CD8-positive, alpha-beta memory T cell (primary cell): Measurements from ENCODE around the gene PUSL1. TPM values are rescaled to one million over a fixed set of nuclear protein-coding genes. Genes with fewer than 3 reads are reported as not detected.

Experiments used
- CTCF ChIA-PET: fragments of 350-600 bp; sonication (Branson Sonifier 250); formaldehyde crosslinking; loops from one replicate; lab custom pipeline; 2021; ENCODE audit warnings: antibody characterized with exemption; lab: Charles Lee
- POLR2A ChIA-PET: fragments of 350-600 bp; sonication (Branson Sonifier 250); formaldehyde crosslinking; loops from one replicate; lab custom pipeline; 2021; ENCODE audit warnings: antibody characterized with exemption; lab: Charles Lee
- DNase-seq, 5 donors: peaks; one replicate each; pipeline versions ENCODE4 v3.0.0 to v3.0.0-alpha.2; 2020 to 2022; ENCODE audit warnings: mixed read lengths in 1 of 5
- H3K27ac ChIP-seq: one replicate; pipeline ENCODE4 v1.7.0; 2013; ENCODE audit warnings: low read depth, mild to moderate bottlenecking, low read length, moderate library complexity
- H3K27me3 ChIP-seq: 2 replicates; pipeline ENCODE4 v1.7.0; 2013; ENCODE audit warnings: low read length, mild to moderate bottlenecking; ENCODE audit not compliant: insufficient read depth, poor library complexity, severe bottlenecking
- H3K36me3 ChIP-seq: 2 replicates; pipeline ENCODE4 v1.7.0; 2013; ENCODE audit warnings: mild to moderate bottlenecking, low read length, moderate library complexity; ENCODE audit not compliant: insufficient read depth
- H3K4me1 ChIP-seq: 2 replicates; pipeline ENCODE4 v1.7.0; 2013; ENCODE audit warnings: mild to moderate bottlenecking, low read length, moderate library complexity; ENCODE audit not compliant: insufficient read depth
- H3K4me3 ChIP-seq: 2 replicates; pipeline ENCODE4 v1.7.0; 2013; ENCODE audit warnings: mild to moderate bottlenecking, low read length
- H3K9me3 ChIP-seq: 2 replicates; pipeline ENCODE4 v1.7.0; 2013; ENCODE audit warnings: mild to moderate bottlenecking, low read length
- H3K27ac Mint-ChIP-seq, 8 donors: one replicate each; pipeline ENCODE4 v1.8.0; 2020 to 2021; ENCODE audit warnings: mixed read lengths in 8 of 8, mild to moderate bottlenecking in 6 of 8, inconsistent platforms in 3 of 8, moderate library complexity in 3 of 8
- H3K27me3 Mint-ChIP-seq, 2 donors: one replicate each; pipeline ENCODE4 v1.8.0; 2020 to 2021; ENCODE audit warnings: mixed read lengths in 2 of 2, mild to moderate bottlenecking in 1 of 2, moderate library complexity in 1 of 2
- H3K36me3 Mint-ChIP-seq, 3 donors: one replicate each; pipeline ENCODE4 v1.8.0; 2020 to 2021; ENCODE audit warnings: mixed read lengths in 3 of 3, inconsistent platforms in 1 of 3, mild to moderate bottlenecking in 1 of 3
- H3K4me1 Mint-ChIP-seq, 3 donors: one replicate each; pipeline ENCODE4 v1.8.0; 2020 to 2021; ENCODE audit warnings: mixed read lengths in 3 of 3, inconsistent platforms in 1 of 3, mild to moderate bottlenecking in 1 of 3
- H3K4me3 Mint-ChIP-seq, 7 donors: one replicate each; pipeline ENCODE4 v1.8.0; 2020 to 2021; ENCODE audit warnings: mixed read lengths in 7 of 7, mild to moderate bottlenecking in 6 of 7, moderate library complexity in 4 of 7, inconsistent platforms in 2 of 7
- H3K9me3 Mint-ChIP-seq, 5 donors: one replicate each; pipeline ENCODE4 v1.8.0; 2020 to 2022; ENCODE audit warnings: mixed read lengths in 5 of 5, mild to moderate bottlenecking in 3 of 5, moderate library complexity in 2 of 5, inconsistent platforms in 1 of 5
- polyA plus RNA-seq: library from polyadenylated mRNA; unstranded; fragments of 300-500 nt; fragmentation: Illumina TruSeq; gene quantifications from one replicate; pipeline ENCODE4 v1.2.3, GENCODE V29; 2021
- total RNA-seq, 2 experiments: library from RNA; stranded (reverse); gene quantifications; one replicate each; pipeline ENCODE4 v1.2.3, GENCODE V29; 2021

Gene PUSL1
- total and polyA plus RNA-seq, 3 experiments from 2014 or later = 22.0 to 34.3 (median 32.9) TPM

GRCh38 chr1:1281533-1282321 is 26.7 kb upstream of the PUSL1 start:
- no peak overlapping the region for H3K4me3 Mint-ChIP-seq
- no peaks in the 10 kb centered on the region for H3K27me3 Mint-ChIP-seq
- H3K4me3 ChIP-seq = no peak overlapping the region
- H3K27ac Mint-ChIP-seq = no peak overlapping the region
- POLR2A ChIA-PET = no interaction called here
- DNase-seq = no peak
- no peaks in the 10 kb centered on the region for H3K4me1 Mint-ChIP-seq
- no peaks in the 10 kb centered on the region for H3K9me3 ChIP-seq
- no peaks in the 10 kb centered on the region for H3K9me3 Mint-ChIP-seq
- no peaks in the 10 kb centered on the region for H3K36me3 Mint-ChIP-seq
- no peaks in the 10 kb centered on the region for H3K36me3 ChIP-seq
- CTCF ChIA-PET = no interaction called here
- no peaks in the 10 kb centered on the region for H3K27me3 ChIP-seq
- H3K4me1 ChIP-seq = no peaks in the 10 kb centered on the region
- no peak overlapping the region for H3K27ac ChIP-seq

DNA sequence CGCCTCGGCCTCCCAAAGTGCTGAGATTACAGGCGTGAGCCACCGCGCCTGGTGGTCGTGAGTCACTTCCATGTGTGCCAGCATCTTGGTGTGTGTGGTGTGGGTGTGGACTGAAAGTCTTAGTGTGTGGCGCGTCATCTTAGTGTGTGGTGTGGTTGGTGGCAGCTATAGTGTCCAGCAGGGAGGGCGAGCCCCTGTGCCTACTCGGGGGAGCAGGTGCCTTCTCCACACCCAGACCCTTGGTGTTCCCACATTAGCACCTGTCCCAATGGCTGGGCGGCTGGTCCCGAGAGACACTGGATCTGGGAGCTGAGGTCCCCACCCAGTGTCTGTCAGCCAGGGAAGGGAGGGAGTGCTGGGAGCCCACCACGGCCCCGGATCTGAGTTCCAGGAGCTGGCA is 25.4 kb upstream of the PUSL1 start:
- Histone ChIP-seq H3K9me3 (no peaks in the 10 kb centered on the region), H3K4me1 (no peaks in the 10 kb centered on the region), H3K4me3 (no peak overlapping the region), H3K27me3 (no peaks in the 10 kb centered on the region), H3K36me3 (no peaks in the 10 kb centered on the region), H3K27ac (no peak overlapping the region)
- H3K36me3 Mint-ChIP-seq = no peaks in the 10 kb centered on the region
- H3K27ac Mint-ChIP-seq = no peak overlapping the region
- no peaks in the 10 kb centered on the region for H3K9me3 Mint-ChIP-seq
- DNase-seq = no peak
- ChIA-PET POLR2A (no interaction called here), CTCF (no interaction called here)
- no peaks in the 10 kb centered on the region for H3K27me3 Mint-ChIP-seq
- H3K4me3 Mint-ChIP-seq = peak overlapping the region in 1 of 7 donors; percentile 66
- no peaks in the 10 kb centered on the region for H3K4me1 Mint-ChIP-seq

GRCh38 chr1:1283821-1284220 is 24.6 kb upstream of the PUSL1 start:
- H3K4me3 ChIP-seq = no peak overlapping the region
- no peak overlapping the region for H3K4me3 Mint-ChIP-seq
- CTCF ChIA-PET = no interaction called here
- H3K36me3 ChIP-seq = no peaks in the 10 kb centered on the region
- H3K9me3 ChIP-seq = no peaks in the 10 kb centered on the region
- no peak overlapping the region for H3K27ac ChIP-seq
- DNase-seq = no peak
- H3K4me1 Mint-ChIP-seq = no peaks in the 10 kb centered on the region
- no peaks in the 10 kb centered on the region for H3K27me3 ChIP-seq
- no peaks in the 10 kb centered on the region for H3K9me3 Mint-ChIP-seq
- POLR2A ChIA-PET = no interaction called here
- no peak overlapping the region for H3K27ac Mint-ChIP-seq
- no peaks in the 10 kb centered on the region for H3K27me3 Mint-ChIP-seq
- no peaks in the 10 kb centered on the region for H3K36me3 Mint-ChIP-seq
- no peaks in the 10 kb centered on the region for H3K4me1 ChIP-seq

DNA sequence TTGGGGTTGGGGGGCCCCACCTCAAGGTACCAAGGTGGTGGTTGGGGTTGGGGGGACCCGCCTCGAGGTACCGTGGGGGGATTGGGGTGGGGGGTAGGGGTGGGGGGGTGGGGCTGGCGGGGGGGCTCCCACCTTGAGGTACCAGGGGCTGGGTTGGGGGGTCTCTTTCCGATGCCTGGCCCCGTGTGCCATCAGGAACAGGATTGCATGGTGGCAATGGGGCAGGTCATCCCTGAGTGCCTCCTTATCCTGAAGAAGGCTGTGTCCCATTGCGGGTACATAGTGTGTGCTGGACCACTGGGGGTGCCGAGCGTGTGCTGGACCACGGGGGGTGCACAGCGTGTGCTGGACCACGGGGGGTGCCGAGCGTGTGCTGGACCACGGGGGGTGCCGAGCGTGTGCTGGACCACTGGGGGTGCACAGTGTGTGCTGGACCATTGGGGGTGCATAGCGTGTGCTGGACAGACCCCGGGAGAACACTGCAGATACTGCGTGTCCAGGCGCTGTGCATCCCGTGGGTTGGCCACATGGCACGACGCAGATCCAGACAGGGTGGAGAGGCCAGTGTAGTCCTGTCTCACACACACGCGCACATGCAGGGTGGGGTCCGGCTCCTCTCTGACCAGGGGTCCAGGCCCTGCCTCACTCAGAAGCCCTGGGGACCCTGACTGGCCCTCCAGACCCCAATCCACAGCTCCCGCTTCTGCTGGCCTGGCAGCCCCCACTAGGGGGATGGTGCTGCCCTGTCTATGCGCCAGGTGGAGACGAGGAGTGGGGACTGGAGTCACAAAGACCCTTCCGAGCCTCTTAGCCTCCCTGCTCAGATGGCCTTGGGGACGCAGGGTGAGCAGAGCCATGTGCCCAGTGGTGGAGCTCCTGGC is 23.9 kb upstream of the PUSL1 start:
- no peaks in the 10 kb centered on the region for H3K4me1 ChIP-seq
- H3K36me3 Mint-ChIP-seq = no peaks in the 10 kb centered on the region
- no peaks in the 10 kb centered on the region for H3K9me3 Mint-ChIP-seq
- no peaks in the 10 kb centered on the region for H3K9me3 ChIP-seq
- H3K27ac ChIP-seq = no peak overlapping the region
- H3K4me1 Mint-ChIP-seq = no peaks in the 10 kb centered on the region
- POLR2A ChIA-PET = interaction anchor here (0.6 kb wide), 1 partner anchor 11 kb away, joined by 3 read pairs; the partner anchor contains the start of gene UBE2J2
- no peaks in the 10 kb centered on the region for H3K27me3 Mint-ChIP-seq
- H3K27me3 ChIP-seq = no peaks in the 10 kb centered on the region
- H3K4me3 ChIP-seq = no peak overlapping the region
- H3K36me3 ChIP-seq = no peaks in the 10 kb centered on the region
- H3K27ac Mint-ChIP-seq = no peak overlapping the region
- DNase-seq = no peak
- CTCF ChIA-PET = no interaction called here
- H3K4me3 Mint-ChIP-seq = no peak overlapping the region

GRCh38 chr1:1285102-1285571 is 23.3 kb upstream of the PUSL1 start:
- Mint-ChIP-seq H3K36me3 (no peaks in the 10 kb centered on the region), H3K9me3 (no peaks in the 10 kb centered on the region), H3K27ac (no peak overlapping the region), H3K4me1 (no peaks in the 10 kb centered on the region), H3K27me3 (no peaks in the 10 kb centered on the region), H3K4me3 (no peak overlapping the region)
- Histone ChIP-seq H3K27ac (no peak overlapping the region), H3K36me3 (no peaks in the 10 kb centered on the region), H3K4me1 (no peaks in the 10 kb centered on the region), H3K4me3 (no peak overlapping the region), H3K9me3 (no peaks in the 10 kb centered on the region), H3K27me3 (no peaks in the 10 kb centered on the region)
- CTCF ChIA-PET = no interaction called here
- POLR2A ChIA-PET = interaction anchor here (0.6 kb wide), 1 partner anchor 12 kb away, joined by 3 read pairs; the partner anchor contains the start of gene UBE2J2
- no peak for DNase-seq

- DNase-seq = no peak
- CTCF ChIA-PET = interaction anchor here (1.1 kb wide), 1 partner anchor 163 kb away, joined by 4 read pairs; no protein-coding TSS in a partner anchor
- no peaks in the 10 kb centered on the region for H3K9me3 Mint-ChIP-seq
- H3K27me3 ChIP-seq = no peaks in the 10 kb centered on the region
- no peaks in the 10 kb centered on the region for H3K36me3 Mint-ChIP-seq
- H3K4me1 ChIP-seq = no peaks in the 10 kb centered on the region
- no peaks in the 10 kb centered on the region for H3K27me3 Mint-ChIP-seq
- H3K27ac ChIP-seq = no peak overlapping the region
- H3K27ac Mint-ChIP-seq = no peak overlapping the region
- no peak overlapping the region for H3K4me3 ChIP-seq
- POLR2A ChIA-PET = no interaction called here
- no peaks in the 10 kb centered on the region for H3K36me3 ChIP-seq
- H3K4me3 Mint-ChIP-seq = no peak overlapping the region
- H3K4me1 Mint-ChIP-seq = no peaks in the 10 kb centered on the region
- no peaks in the 10 kb centered on the region for H3K9me3 ChIP-seq
Observed at GRCh38 chr1:1285611-1286311, 22.6 kb upstream of the PUSL1 start.

- no peak overlapping the region for H3K27ac Mint-ChIP-seq
Observed at GRCh38 chr1:1286313-1287261, 21.8 kb upstream of the PUSL1 start.

More at GRCh38 chr1:1286313-1287261, 21.8 kb upstream of the PUSL1 start:
- DNase-seq = no peak
- Mint-ChIP-seq H3K27me3 (no peaks in the 10 kb centered on the region), H3K4me3 (no peak overlapping the region), H3K9me3 (no peaks in the 10 kb centered on the region), H3K4me1 (no peaks in the 10 kb centered on the region), H3K36me3 (no peaks in the 10 kb centered on the region)
- ChIA-PET CTCF (interaction anchor here (0.7 to 1.1 kb wide), 2 partner anchors 16 to 164 kb away, joined by 3 to 4 read pairs; no protein-coding TSS in a partner anchor), POLR2A (no interaction called here)
- Histone ChIP-seq H3K9me3 (no peaks in the 10 kb centered on the region), H3K4me3 (no peak overlapping the region), H3K4me1 (no peaks in the 10 kb centered on the region), H3K27ac (no peak overlapping the region), H3K27me3 (no peaks in the 10 kb centered on the region), H3K36me3 (no peaks in the 10 kb centered on the region)
